Neural cell (in vitro differentiated cells): ENCODE data around the gene PARP12. TPM values are rescaled to one million over a fixed set of nuclear protein-coding genes. Genes with fewer than 3 reads are reported as not detected.

ENCODE experiments used
- H2AFZ ChIP-seq: fragments of 200-600, 300-800 bp; sonication (generic), shearing (Covaris generic); 2 replicates; pipeline ENCODE4 v1.6.0; 2014; ENCODE audit warnings: low read depth, mild to moderate bottlenecking, antibody characterized with exemption, low read length, moderate library complexity
- H3F3A ChIP-seq: fragments of 200-600 bp; shearing (Covaris generic); 2 replicates; pipeline ENCODE4 v1.6.1; 2016; ENCODE audit warnings: mild to moderate bottlenecking, moderate library complexity, mixed read lengths, antibody characterized with exemption, low read length; ENCODE audit not compliant: insufficient read depth, poor library complexity, severe bottlenecking
- H3K27ac ChIP-seq: fragments of 200-600, 300-800 bp; sonication (generic), shearing (Covaris generic); 2 replicates; pipeline ENCODE4 v1.5.1; 2014; ENCODE audit warnings: mild to moderate bottlenecking, low read length, moderate library complexity
- H3K27me3 ChIP-seq: fragments of 300-800, 200-600 bp; sonication (generic), shearing (Covaris generic); 2 replicates; pipeline ENCODE4 v1.6.0; 2014; ENCODE audit warnings: mild to moderate bottlenecking, low read depth, low read length, moderate library complexity; ENCODE audit not compliant: insufficient read depth
- H3K36me3 ChIP-seq: fragments of 300-800, 200-600 bp; sonication (generic), shearing (Covaris generic); 2 replicates; pipeline ENCODE4 v1.5.1; 2014; ENCODE audit warnings: mild to moderate bottlenecking, antibody characterized with exemption, low read length, moderate library complexity; ENCODE audit not compliant: insufficient read depth
- H3K4me2 ChIP-seq: fragments of 300-800, 200-600 bp; sonication (generic), shearing (Covaris generic); 2 replicates; pipeline ENCODE4 v1.6.0; 2014; ENCODE audit warnings: mild to moderate bottlenecking, low read length
- H3K4me3 ChIP-seq: fragments of 300-800, 200-600 bp; sonication (generic), shearing (Covaris generic); 2 replicates; pipeline ENCODE4 v1.5.1; 2014; ENCODE audit warnings: mild to moderate bottlenecking, low read length, moderate library complexity
- H3K79me2 ChIP-seq: fragments of 200-600 bp; shearing (Covaris generic); replicated peaks from 2 replicates; pipeline ENCODE4 v1.6.0; 2014; ENCODE audit warnings: mild to moderate bottlenecking, low read length, moderate library complexity; ENCODE audit not compliant: insufficient read depth
- H3K9ac ChIP-seq: fragments of 300-800, 200-600 bp; sonication (generic), shearing (Covaris generic); 2 replicates; pipeline ENCODE4 v1.6.1; 2016; ENCODE audit warnings: mild to moderate bottlenecking, low read length, mixed read lengths
- H3K9me2 ChIP-seq: fragments of 200-600 bp; shearing (Covaris generic); 2 replicates; pipeline ENCODE4 v1.6.1; 2016; ENCODE audit warnings: mild to moderate bottlenecking, low read length, mixed read lengths; ENCODE audit not compliant: insufficient read depth
- H3K9me3 ChIP-seq: fragments of 200-600, 300-800 bp; sonication (generic), shearing (Covaris generic); 2 replicates; pipeline ENCODE4 v1.6.1; 2016; ENCODE audit warnings: mild to moderate bottlenecking, mixed run types, low read length, moderate library complexity, mixed read lengths
- H4K20me1 ChIP-seq: fragments of 200-600 bp; shearing (Covaris generic); 2 replicates; pipeline ENCODE4 v1.6.1; 2016; ENCODE audit warnings: mild to moderate bottlenecking, mixed run types; ENCODE audit not compliant: insufficient read depth
- EP300 ChIP-seq: fragments of 450-650 bp; conservative IDR thresholded peaks from 2 replicates; pipeline ENCODE4 v1.6.1; 2014; ENCODE audit warnings: antibody characterized with exemption, mild to moderate bottlenecking, moderate library complexity; ENCODE audit not compliant: poor library complexity, severe bottlenecking
- EZH2 ChIP-seq: fragments of 200-600, 300-800 bp; shearing (Covaris generic), sonication (generic); IDR thresholded peaks from 2 replicates; pipeline ENCODE4 v1.6.1; 2014; ENCODE audit warnings: antibody characterized with exemption, low read length, borderline replicate concordance, mild to moderate bottlenecking; ENCODE audit not compliant: insufficient read depth, poor library complexity, severe bottlenecking
- MXI1 ChIP-seq: fragments of 450-650 bp; conservative IDR thresholded peaks from 2 replicates; pipeline ENCODE4 v1.6.1; 2014; ENCODE audit warnings: antibody characterized with exemption, mild to moderate bottlenecking; ENCODE audit not compliant: poor library complexity, severe bottlenecking
- POLR2AphosphoS5 ChIP-seq: IDR thresholded peaks from 2 replicates; pipeline ENCODE4 v1.6.1; 2012
- RAD21 ChIP-seq: fragments of 450-650 bp; conservative IDR thresholded peaks from 2 replicates; pipeline ENCODE4 v1.6.1; 2014; ENCODE audit warnings: antibody characterized with exemption, mild to moderate bottlenecking, moderate library complexity
- SMC3 ChIP-seq: fragments of 450-650 bp; conservative IDR thresholded peaks from 2 replicates; pipeline ENCODE4 v1.6.1; 2014; ENCODE audit warnings: antibody characterized with exemption, mild to moderate bottlenecking, moderate library complexity; ENCODE audit not compliant: poor library complexity
- TAF1 ChIP-seq: IDR thresholded peaks from 2 replicates; pipeline ENCODE4 v1.6.1; 2012; ENCODE audit warnings: low read depth
- polyA plus RNA-seq: library from polyadenylated mRNA; depleted of rRNA; stranded (reverse); fragments of >200 nt; gene quantifications from 2 replicates; pipeline ENCODE4 v1.2.3, GENCODE V29; 2014
- TF ChIP-seq, protein P1 (sequence below): fragments of 450-650 bp; IDR thresholded peaks from 2 replicates; pipeline ENCODE4 v1.5.1; 2014; ENCODE audit warnings: antibody characterized with exemption, mild to moderate bottlenecking, moderate library complexity; ENCODE audit not compliant: poor library complexity, severe bottlenecking
- TF ChIP-seq, protein P2 (sequence below): IDR thresholded peaks from 2 replicates; pipeline ENCODE4 v1.6.1; 2012; ENCODE audit warnings: borderline replicate concordance

The PARP12 gene
- polyA plus RNA-seq, 1 donor from 2014 or later = not detected

DNA sequence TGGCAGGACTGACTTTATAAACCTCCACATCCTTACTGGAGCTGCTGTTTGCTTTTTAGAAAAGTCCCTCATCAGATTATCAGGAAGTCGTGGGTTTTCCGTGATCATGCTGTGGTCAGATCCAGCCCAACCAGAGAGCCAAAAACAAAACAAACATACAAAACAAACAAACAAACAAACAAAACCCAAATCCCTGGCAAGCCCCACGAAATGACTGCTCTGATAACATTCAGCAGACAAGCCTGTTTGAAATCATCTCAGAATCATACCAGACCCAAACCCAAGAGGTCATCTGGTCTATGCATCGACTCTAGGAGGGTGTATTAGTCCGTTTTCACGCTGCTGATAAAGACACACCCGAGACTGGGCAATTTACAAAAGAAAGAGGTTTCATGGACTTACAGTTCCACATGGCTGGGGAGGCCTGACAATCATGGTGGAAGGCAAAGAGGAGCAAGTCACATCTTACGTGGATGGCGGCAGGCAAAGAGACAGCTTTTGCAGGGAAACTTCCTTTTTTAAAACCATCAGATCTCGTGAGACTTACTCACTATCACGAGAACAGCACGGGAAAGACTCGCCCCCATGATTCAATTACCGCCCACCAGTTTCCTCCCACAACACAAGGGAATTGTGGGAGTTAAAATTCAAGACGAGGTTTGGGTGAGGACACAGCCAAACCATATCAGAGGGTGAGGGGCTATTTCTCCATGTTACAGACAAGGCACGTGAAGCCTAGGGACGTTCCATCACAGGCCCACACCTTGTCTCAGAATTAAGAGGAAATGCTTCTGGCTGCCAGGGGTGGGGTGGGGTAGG lies 85.7 kb downstream of the PARP12 start:
- Histone ChIP-seq H4K20me1 (no peaks in the 10 kb centered on the region), H3K27me3 (no peaks in the 10 kb centered on the region), H3K9ac (no peak overlapping the region), H2AFZ (no peak overlapping the region), H3K27ac (no peak overlapping the region), H3K9me3 (no peaks in the 10 kb centered on the region), H3K79me2 (no peaks in the 10 kb centered on the region), H3K4me3 (no peak overlapping the region), H3K4me2 (no peak overlapping the region), H3F3A (no peaks in the 10 kb centered on the region), H3K36me3 (no peaks in the 10 kb centered on the region), H3K9me2 (no peaks in the 10 kb centered on the region)
- TF ChIP-seq SMC3 (no peak), POLR2AphosphoS5 (no peak), EP300 (no peak), MXI1 (no peak)
- TF ChIP-seq, protein P1, sequence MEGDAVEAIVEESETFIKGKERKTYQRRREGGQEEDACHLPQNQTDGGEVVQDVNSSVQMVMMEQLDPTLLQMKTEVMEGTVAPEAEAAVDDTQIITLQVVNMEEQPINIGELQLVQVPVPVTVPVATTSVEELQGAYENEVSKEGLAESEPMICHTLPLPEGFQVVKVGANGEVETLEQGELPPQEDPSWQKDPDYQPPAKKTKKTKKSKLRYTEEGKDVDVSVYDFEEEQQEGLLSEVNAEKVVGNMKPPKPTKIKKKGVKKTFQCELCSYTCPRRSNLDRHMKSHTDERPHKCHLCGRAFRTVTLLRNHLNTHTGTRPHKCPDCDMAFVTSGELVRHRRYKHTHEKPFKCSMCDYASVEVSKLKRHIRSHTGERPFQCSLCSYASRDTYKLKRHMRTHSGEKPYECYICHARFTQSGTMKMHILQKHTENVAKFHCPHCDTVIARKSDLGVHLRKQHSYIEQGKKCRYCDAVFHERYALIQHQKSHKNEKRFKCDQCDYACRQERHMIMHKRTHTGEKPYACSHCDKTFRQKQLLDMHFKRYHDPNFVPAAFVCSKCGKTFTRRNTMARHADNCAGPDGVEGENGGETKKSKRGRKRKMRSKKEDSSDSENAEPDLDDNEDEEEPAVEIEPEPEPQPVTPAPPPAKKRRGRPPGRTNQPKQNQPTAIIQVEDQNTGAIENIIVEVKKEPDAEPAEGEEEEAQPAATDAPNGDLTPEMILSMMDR = no peak

DNA sequence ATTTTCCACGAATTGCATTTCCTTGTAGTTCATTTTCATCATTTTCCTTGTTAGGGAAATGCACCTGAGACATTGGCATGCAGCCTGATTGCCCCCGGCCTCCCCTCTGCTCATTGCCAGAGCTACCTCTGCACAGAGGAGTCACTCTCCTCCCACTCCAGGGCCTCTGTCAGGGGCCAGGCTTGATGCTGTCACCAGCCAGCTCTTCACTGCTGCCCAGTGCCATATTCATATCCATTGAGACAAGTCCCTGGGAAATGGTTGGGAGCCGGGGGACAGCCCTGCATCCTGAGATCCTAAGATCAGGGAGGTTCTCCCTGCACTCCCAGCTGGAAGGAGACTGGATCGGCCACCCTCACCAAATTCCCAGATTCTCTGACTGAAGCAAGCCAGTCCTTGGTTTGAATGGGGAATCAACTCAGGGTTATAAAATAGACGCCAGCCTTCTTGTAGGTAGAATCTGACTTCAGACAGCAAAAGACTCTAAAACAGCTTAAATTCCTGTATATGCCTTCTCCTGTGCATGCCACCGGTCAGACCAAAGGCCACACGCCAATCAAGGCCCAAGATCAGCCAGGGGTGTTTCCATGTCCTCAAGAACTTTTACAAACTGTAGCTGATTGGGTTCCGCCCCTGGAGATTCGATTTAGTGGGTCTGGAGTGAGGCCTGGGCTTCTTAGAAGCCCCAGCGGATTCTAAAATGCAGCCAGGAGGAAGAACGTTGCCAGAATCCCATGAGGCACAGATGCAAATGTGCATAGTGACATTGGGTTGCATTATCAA lies 86.5 kb downstream of the PARP12 start:
- Histone ChIP-seq H3K9me3 (no peaks in the 10 kb centered on the region), H3K36me3 (no peaks in the 10 kb centered on the region), H3K27ac (no peak overlapping the region), H3K4me2 (no peak overlapping the region), H3K9ac (no peak overlapping the region), H4K20me1 (no peaks in the 10 kb centered on the region), H3F3A (no peaks in the 10 kb centered on the region), H2AFZ (no peak overlapping the region), H3K4me3 (no peak overlapping the region), H3K27me3 (no peaks in the 10 kb centered on the region), H3K79me2 (no peaks in the 10 kb centered on the region), H3K9me2 (no peaks in the 10 kb centered on the region)
- TF ChIP-seq RAD21 (no peak), SMC3 (no peak), MXI1 (no peak), POLR2AphosphoS5 (no peak), TAF1 (no peak), EP300 (no peak), EZH2 (no peak)
- TF ChIP-seq, protein P1 = no peak
- TF ChIP-seq, protein P2, sequence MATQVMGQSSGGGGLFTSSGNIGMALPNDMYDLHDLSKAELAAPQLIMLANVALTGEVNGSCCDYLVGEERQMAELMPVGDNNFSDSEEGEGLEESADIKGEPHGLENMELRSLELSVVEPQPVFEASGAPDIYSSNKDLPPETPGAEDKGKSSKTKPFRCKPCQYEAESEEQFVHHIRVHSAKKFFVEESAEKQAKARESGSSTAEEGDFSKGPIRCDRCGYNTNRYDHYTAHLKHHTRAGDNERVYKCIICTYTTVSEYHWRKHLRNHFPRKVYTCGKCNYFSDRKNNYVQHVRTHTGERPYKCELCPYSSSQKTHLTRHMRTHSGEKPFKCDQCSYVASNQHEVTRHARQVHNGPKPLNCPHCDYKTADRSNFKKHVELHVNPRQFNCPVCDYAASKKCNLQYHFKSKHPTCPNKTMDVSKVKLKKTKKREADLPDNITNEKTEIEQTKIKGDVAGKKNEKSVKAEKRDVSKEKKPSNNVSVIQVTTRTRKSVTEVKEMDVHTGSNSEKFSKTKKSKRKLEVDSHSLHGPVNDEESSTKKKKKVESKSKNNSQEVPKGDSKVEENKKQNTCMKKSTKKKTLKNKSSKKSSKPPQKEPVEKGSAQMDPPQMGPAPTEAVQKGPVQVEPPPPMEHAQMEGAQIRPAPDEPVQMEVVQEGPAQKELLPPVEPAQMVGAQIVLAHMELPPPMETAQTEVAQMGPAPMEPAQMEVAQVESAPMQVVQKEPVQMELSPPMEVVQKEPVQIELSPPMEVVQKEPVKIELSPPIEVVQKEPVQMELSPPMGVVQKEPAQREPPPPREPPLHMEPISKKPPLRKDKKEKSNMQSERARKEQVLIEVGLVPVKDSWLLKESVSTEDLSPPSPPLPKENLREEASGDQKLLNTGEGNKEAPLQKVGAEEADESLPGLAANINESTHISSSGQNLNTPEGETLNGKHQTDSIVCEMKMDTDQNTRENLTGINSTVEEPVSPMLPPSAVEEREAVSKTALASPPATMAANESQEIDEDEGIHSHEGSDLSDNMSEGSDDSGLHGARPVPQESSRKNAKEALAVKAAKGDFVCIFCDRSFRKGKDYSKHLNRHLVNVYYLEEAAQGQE = no peak
